WI38 (cell line): ENCODE data around the gene MGME1.

ENCODE experiments used
- H3K4me3 ChIP-seq: 2 replicates; pipeline ENCODE4 v1.5.1; 2011; ENCODE audit warnings: low read depth, mild to moderate bottlenecking, control low read depth, low read length
- CTCF ChIP-seq: IDR thresholded peaks from 2 replicates; pipeline ENCODE4 v1.5.1; 2012; ENCODE audit warnings: low read depth, mild to moderate bottlenecking, control low read depth, low read length

The MGME1 gene

GRCh38 chr20:18007534-18008292 lies 38.9 kb downstream of the MGME1 start:
- TF ChIP-seq CTCF = no peak
- H3K4me3 ChIP-seq = no peak overlapping the region

- TF ChIP-seq CTCF = no peak
- no peak overlapping the region for H3K4me3 ChIP-seq
These were observed 40.3 kb downstream of the MGME1 start for GRCh38 chr20:18009116-18009515.

- TF ChIP-seq CTCF = no peak
- no peak overlapping the region for H3K4me3 ChIP-seq
These were observed 42.7 kb downstream of the MGME1 start for GRCh38 chr20:18011482-18011881.

GRCh38 chr20:18011951-18012645 lies 43.3 kb downstream of the MGME1 start:
- no peak overlapping the region for H3K4me3 ChIP-seq
- no peak for TF ChIP-seq CTCF

GRCh38 chr20:18012901-18013300 lies 44.1 kb downstream of the MGME1 start:
- no peak for TF ChIP-seq CTCF
- H3K4me3 ChIP-seq = no peak overlapping the region

GRCh38 chr20:18014411-18014810 lies 45.6 kb downstream of the MGME1 start:
- H3K4me3 ChIP-seq = no peak overlapping the region
- TF ChIP-seq CTCF = no peak

GRCh38 chr20:18016772-18017171 lies 48.0 kb downstream of the MGME1 start:
- TF ChIP-seq CTCF = no peak
- H3K4me3 ChIP-seq = no peak overlapping the region
